Measurements from ENCODE around the gene SENP1.

Gene SENP1

DNA sequence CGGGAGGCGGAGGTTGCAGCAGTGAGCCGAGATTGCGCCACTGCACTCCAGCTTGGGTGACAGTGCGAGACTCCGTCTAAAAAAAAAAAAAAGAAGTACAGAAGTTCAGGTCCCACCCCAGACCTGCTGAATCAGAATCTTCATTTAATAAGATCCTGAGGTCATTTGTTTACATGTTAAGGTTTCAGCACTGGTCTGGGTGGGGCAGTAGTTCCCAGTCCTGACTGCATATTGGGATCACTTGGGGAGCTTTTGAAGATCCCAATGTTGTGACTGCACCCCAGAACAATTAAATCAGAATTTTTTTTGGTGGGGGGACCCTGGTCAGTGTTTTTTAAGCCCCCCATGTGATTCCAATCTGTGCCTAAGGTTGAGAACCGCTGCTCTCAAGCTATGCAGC is 89.9 kb downstream of the SENP1 start:
- DNase-seq: no peak

DNA sequence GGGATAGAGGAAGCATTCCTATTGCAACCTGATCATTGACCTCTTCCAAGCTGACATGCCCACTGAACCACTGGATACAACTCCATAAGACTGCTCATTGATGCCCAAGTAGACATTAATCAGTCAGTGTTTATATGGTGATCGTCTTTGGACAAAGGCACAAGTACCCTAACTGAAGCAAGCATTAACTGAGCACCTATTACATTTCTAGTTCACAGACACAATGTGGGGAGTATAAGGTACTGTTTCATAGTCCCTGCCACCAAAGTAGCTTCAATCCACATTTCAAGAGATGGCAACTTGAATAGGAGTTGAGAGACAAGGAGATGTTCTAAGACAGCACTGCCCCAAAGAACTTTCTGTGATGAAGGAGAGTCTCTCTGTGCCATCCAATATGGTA is 90.8 kb downstream of the SENP1 start:
- no peak for DNase-seq

DNA sequence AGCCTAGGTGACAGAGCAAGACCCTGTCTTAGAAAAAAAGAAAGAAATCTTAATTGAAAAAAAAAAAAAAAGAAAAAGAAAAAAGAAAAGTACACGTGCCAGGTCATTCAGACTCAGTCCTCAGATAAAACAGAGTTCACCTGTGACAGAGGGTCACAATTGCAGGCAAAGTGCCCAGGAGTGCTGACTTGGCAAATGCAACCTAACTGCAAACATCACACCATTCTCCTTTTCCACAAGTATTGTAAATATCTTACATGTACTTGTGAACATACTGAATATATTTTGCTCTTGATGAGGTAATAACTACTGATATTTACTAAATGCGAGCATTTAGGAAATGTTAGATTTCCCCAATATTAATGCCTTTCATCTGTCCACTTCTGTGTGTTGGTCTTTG is 92.6 kb downstream of the SENP1 start:
- DNase-seq: no peak

DNA sequence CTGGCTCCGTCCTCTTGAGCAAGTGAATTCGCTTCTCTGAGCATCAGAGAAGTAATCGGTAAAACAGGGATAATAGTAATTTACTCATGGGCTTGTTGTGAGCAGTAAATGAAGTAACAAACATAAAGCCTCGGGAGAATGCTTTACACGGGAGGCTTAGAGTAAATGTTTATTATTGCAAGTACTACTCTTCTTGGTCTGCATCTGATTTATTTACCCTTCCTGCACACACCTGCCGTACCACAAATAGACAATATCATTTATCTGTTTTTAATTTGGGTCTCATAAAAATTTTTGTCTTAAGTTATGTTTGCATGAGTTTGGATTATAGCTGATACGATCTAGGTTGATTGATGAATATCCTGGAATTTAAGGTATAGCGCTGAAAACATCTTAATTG is 93.8 kb downstream of the SENP1 start:
- no peak for DNase-seq

DNA sequence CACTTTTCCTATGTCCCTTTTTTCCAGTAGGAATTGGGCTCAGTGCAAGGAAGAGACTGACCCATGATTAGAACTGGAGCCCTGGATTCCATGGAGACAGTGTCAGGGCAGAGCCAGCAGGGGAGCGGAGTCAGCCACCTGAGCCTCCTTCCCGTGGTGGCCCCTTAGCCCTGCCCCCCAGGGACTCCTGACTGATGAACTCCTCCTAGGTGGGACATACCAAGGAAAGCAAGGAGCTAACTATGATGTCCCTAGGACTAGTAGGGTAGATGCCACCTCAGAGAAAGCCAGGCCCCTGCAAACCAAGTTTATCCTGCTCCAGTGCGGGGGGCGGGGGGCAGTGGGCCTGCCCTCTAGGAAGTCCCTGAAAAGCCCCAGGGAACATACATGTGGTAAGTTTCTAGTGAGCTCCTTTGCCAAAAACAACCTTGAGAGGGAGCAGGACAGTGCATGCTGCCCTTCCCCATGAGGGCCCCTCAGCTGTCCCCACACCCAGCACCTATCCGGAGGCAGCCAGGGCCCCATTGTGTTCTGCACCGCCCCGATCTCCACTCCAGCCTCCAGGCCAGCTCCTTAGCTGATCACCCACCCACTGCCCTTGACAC is 95.4 kb downstream of the SENP1 start:
- no peak for DNase-seq

DNA sequence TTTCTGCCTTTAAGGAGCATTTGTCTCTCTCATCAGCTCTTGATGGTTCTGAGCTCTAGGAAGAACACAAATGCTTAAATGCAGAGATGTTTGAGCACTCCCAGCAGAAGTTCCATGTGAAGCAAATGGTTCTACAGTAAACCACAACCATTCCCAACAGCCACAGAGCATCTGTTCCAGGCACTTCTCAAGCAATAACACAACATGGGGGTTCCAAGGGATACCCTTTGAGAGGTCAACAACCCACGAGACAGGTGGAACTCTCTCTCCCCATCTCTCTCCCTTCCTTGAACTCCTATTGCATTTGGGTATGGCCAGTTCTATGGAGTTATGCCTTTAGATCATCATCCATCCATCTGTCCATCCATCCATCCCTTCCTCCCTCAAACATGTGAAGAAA is 96.4 kb downstream of the SENP1 start:
- no peak for DNase-seq

DNA sequence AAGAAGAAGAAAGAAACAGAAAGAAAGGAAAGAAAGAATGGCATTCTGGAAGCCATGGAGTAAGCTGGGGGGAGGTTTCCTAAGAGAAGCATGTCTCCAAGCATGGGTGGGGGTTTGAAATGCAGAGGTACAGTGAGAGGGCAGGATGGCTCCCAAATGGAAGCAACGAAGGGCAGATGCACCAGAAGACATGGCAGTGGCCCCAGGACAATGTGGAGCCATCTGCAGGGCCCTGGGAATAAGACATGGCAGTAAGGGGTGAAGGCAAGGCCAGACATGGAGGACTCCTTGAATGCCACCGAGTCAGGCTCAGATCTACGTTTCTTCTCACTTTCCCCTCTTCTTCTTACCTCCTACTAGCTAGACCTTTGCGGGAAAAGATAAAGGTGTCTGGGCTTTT is 96.9 kb downstream of the SENP1 start:
- DNase-seq: no peak

DNA sequence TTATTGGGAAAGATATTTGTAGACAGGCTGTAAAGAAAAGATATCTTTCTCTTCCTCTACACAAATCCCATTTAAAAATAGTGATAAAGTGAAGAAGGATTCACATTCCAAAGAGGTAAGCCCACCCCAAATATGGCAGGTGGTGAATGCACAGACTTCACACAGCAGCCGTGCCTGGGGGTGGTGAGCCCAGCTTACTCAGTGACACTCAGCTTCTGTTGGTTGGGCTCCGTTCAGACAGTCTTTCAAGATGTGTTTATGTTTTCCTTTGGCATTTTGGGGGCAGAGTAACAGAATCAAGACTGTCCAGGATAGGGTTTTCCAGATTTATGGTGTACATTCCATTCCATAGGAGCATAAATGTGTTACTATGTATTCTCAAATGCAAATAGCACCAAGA is 97.5 kb downstream of the SENP1 start:
- no peak for DNase-seq

DNA sequence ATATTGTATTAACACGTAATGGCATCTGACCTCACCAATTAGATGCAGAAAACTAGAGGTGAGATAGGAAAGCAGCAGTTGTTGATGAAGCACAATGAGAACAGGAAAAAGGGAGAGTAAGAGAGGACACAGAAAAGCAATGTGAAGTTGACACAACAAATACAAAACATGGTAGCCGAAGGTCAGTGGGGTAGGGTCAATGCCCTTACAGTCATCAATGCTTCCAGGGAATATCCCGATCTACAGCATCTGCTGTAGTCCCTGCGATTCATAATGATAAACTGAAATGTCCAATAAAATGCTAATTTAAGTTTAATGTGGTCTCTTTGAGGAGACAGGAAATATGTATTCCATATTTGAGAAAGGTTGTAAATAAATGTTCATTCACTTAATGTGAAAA is 98.7 kb downstream of the SENP1 start:
- DNase-seq: no peak

DNA sequence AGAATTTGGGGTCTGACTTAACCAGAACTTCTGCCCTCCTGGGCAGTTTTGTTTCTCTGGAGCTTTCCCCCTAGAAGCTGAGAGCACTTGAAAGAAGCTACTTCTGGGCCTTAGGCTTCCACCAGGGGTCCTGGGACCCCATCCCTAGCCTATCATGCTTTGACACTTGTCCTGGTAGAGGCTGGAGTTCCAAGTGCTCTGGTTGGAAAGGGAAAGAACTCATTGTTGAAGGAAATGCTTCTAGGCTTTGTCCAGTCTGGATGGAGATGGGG is 100.2 kb downstream of the SENP1 start:
- no peak for DNase-seq

DNA sequence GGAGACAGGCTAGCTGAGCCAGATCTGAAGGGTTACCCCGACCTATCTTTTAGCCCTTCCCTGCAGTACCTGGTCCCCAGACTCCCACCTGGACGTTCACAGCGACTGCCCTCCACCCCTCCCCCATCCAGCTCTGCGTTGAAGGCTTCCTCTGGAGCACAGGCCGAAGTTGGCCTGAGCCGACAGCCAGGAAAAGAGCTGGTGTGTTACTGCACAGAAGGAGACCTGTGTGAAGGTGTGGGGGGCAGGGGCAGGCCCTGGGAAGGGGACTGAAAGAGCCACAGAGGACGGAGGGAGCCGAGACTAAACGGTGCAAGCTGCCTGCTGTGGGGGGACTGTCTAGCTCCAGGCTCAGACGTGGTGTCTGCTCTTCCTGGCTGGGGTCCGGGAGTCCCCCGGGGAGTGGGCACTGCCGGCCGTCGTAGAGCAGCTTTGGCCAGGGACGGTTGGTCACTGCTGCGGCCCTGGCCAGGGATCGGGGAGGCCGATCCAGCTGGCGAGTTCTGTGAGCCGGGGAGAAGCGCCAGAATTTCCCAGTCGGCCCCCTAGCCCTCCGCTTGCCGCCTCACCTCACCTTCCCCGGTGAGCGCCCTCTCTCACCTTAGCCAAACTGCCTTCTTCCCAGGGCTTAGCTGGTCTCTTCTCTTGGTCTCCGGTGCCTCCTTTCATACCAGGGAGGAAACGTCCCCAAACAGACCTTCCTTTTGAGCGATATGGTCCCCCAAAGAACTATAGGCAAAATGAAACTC is 100.7 kb downstream of the SENP1 start:
- no peak for DNase-seq

DNA sequence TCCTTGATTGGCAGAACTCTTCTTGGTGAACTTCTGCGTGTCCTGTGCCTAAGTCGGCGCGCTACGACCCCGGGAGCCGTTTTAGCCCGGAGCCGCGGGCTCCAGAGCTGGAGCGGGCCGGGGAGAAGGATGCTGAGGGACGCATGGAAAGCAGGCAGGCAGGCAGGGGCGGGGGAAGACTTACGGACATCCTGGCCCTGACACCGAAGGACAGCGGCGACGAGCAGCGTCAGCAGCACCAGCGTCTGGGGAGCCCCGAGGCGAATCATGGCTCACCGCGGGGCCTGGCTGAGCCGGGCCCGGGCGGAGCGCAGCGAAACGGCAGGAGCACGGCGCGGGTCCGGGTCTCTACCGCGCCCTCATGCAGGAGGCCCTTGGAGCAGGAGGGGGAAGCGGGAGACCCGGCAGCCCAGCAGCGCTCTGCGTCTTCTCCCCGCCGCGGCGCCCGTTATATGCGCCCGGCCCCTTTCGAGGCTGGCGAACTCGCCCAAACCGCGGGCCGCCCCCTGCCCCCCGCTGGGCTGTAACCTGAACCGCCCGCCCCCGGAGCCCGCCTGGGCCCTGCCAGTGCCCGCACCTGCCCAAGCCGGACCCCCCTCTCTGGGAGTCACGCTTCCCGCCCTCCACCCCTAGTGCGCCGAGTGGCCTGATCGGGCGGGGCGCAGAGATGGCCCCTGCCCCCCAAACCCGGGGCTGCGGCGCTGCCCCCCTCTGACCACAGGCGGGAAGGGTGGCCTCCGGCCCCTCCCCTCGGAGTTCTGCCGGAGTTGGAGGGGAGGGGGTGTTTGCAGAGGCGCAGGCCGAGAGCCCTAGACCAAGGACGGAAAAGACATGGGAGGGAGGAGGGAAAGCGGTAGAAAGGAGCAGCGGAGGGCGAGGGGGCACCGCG is 101.6 kb downstream of the SENP1 start, which contains the start of gene COL2A1:
COL2A1 (minus strand) TSS at position 424 of the 889 bp plus-strand sequence; CDS start at position 269, 155 bp downstream.
- no peak for DNase-seq

DNA sequence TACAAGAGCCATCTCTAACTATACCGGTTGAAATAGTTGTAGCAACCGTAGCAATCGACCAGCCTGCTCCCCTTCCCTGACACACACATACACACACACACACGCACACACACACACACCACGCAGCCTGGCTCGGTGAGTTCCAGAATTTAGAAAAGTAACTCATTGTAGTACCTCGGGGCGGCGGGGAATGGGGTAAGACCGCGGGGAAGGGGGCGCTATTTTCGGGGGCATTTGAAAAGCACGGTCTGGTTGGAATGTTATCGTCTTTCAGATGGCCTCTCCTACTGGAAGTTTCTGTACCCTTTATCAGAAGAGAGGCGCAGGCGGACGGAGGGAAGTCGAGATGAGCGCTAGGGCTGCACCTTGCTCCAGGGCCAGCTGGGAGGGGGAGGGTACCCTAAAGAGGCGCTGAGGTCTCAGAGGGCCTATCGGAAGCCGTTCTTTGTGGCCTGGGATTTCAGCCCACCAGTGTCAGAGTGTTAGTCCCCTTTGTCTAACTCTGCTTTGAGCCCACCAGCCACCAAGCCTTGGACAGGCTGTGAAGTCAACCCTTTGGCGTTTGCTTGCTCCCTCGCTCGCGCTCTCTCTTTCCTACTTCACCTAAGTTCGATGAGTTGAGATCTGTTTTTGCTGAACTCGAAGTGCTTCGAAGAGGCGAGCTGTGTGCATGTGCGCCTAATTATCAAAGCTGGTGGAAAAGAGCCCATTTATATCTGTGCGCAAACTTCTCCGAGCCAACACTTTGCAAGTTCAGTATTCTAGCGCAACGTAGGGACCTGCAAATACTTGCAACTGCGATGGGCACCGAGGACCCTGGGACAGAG is 102.4 kb downstream of the SENP1 start:
- no peak for DNase-seq

DNA sequence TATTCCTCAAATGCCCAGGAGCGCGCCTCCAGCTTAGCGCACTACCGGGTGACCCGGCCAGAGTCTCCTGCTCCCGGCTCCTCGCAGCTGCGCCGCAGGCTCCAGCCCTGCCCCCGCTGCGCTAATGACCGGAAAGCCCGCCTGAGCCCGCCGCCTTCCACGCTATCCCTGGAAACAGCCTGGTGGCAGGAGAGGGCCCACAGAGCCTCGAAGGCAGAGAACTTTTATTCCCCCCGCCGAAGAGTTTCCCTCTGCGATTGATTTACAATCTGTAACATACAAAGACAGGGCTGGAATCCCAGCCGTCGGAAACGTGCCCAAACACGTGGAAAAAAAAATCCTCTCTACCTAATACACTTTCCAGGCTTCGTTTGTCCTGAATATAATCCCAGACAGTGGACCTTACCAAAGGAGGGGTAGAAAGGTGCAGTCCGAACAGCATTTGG is 103.1 kb downstream of the SENP1 start:
- DNase-seq: no peak

DNA sequence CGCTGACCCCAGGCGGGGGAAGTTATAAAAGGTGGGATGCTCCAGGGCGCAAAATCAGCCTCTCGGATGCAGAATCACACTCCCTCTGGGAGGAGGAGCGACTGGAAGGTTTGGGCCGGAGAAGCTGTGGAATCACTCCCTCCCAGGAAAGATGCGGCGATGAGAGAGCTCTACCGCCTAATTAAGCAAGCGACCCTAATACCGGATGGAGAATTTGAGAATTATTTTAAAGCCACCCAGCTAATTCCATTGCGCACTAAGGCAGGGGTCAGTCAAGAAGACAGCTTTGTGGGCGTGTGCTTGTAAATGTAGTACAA is 103.5 kb downstream of the SENP1 start:
- no peak for DNase-seq

DNA sequence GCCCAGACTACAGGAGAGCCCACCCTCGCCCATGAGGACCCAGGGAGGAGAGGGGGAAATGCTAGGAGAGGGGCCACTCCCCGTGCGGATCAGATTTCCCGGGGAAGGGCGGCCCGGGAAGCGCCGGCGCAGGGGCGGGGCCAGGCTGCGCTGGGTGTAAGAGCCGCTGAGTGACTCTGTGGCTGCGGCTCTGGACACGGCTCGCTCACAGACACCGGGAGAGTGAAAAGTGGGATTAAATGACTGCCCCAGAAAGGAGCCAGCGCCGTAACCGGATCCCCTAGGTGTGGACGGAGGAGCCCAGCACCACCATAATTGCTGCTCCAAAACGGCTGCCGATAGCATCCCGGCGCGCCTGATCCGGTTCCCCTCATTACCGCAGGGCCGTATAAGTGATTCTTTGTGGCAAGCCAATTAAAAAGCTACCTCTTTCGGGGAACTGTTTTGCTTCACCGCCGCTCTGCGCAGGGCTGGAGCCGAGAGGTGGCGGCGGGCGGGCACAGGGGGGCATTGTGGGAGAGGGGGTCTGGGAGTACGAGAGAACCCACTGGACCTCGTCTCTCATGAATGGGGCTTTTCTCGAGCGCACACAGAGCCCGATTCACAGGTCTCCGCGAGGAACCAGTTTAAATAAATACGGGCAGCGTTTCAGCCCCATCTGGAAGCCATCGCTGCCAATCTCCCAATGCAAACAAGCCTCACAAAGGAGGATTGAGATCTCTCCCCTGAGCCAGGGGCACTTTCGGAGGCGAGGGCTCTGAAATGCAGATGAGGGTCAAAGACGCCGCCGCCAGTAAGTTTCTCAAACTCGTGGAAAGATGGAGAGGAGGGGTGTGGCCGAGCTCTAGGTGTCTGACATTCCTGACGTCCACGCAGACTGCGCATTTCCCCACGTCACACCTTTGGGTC is 104.1 kb downstream of the SENP1 start:
- DNase-seq: peak; percentile 10

DNA sequence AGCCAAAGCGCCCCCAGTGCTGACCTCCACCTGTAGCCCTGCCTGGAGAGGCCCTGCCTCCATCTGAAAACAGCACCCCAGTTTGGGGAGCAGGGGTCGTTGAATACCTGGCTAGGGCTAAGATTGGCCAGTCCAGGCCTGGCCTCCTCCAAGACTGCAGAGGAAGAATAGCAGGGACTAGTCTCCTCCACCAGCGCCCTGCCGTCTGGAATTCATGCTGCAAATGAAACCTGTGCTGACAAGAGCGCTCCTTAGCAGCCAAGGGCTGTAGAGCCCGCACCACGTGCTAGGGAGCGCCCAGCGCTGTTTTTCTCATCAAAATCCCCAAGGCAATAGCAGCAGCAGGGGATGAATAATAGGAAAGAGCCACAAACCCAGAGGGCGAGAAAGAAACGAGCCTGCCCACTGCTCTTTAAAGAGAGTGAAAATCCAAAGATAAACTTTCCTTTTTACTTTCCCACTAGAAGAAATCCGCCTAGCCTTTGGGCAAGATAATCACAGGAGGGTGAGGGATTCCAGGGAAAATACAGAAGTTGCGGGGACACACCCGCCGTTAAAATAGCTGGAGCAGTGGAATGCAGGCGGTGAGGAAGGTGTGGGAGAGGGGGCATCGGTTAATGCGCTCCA is 104.9 kb downstream of the SENP1 start:
- DNase-seq: no peak

DNA sequence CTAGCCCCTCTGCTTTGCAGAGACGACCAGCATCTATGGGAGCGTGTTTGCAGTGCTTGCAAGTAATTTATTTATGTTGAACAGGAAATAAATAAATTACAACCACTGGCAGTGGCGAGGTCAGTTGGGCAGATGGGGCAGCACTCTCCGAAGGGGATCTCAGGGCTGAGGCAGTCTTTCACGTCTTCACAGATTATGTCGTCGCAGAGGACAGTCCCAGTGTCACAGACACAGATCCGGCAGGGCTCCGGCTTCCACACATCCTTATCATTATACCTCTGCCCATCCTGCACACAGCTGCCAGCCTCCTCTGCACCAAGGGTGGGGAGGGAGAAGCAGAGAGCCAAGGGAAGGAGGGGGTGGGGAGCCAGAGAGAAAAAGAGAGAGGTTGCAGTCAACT is 106.1 kb downstream of the SENP1 start:
- DNase-seq: no peak

DNA sequence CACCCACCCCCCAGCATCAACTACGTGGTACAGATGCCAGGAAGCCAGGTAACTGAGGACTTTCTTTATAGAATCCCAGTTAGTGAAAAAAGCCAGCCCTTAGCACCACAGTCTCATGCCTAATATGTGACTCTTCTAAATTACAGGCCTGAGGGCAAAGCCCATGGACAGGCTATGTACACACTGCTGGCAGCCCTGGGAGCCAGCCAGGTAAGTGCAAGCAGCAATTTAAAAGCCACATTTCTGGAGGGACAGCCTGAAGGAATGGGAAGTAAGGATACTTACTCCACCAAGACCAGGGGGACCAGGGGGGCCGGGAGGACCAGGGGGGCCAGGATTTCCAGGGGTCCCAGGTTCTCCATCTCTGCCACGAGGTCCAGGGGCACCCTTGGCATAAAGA is 108.6 kb downstream of the SENP1 start:
- no peak for DNase-seq

DNA sequence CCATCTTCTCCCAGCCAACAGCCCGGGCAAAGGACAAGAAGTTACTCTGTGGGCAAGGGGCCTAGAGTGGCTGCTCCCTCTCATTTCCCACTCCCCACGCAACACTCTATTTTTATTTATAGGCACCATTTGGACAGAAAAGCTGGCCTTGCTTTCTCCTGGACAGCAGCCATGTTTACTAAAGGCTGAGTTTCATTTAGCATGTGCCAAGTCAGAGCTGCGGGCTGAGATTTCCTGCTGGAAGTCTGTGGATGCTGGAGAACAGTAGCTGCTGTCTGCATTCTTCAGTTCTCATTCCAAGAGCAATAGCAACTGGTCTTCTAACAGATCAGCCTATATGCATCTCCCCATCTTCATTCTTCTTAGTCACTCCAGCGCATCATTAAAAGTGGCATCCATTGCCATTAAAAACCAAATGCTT is 109.9 kb downstream of the SENP1 start:
- peak; percentile 38 for DNase-seq

DNA sequence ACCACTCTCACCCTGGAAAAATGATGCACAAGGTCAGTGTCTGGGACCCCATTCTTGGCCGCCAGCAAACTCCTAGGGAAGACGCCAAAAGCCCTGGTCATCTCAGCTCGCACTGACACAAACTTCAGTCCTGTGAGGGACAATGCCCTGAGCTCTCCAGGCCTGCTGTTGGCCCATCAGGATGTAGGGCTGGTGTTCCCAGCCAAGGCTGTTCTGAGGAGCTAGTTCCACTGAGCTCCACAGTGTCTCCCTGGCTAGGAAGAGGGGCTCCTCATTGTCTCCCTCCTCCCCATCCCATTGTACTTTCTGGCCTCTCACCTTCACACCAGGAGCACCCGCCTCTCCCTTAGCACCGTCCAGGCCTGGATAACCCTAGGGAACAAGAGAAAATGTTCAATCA is 112.4 kb downstream of the SENP1 start:
- DNase-seq: no peak

Measured in midbrain (tissue), 1 donor.